ENCODE results near the gene CLRN2. TPM values are rescaled to one million over a fixed set of nuclear protein-coding genes. Genes with fewer than 3 reads are reported as not detected.
A peak's percentile ranks its signal among the peaks of the same experiment; 100 is the strongest.

The CLRN2 gene
- total and polyA plus RNA-seq, 2 of the 4 experiments (the other 2 are of a cell fraction) = not detected

DNA sequence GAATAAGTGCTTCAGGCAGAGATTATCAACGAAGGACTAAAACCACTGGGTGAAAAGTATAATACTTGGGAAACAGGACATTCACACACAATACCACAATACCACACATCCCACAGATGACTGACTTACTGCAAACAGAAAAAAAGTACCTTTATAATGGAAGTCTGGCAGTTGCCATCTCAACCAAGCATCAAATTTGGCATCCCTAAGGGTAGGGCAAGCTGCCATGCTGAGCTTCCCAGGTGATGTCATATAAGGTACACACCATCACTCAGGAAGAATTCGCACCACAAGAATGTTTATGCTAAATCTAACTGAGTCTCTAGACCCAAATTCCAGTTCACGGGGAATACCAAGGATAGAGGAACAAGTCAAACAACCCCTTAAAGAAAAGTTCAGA is 12.2 kb upstream of the CLRN2 start:
- Histone ChIP-seq H3K9me1 (ENCODE audit: insufficient read depth, low read length) (peaks cover 3% of the 10 kb centered on the region; the same call in 1 of the 2 replicates), H2BK120ac (ENCODE audit: low read depth, low read length) (no peak overlapping the region), H3K4ac (ENCODE audit: low read depth, low read length) (no peak overlapping the region), H3K56ac (ENCODE audit: extremely low read depth, insufficient read depth, low read length) (no peak overlapping the region), H3K36me3 (ENCODE audit: control insufficient read depth, insufficient read depth, low read length) (peaks cover 23% of the 10 kb centered on the region), H2AK5ac (ENCODE audit: low read depth, low read length) (no peak overlapping the region), H3K27me3 (ENCODE audit: control insufficient read depth, insufficient read depth, low read length) (no peaks in the 10 kb centered on the region), H4K91ac (ENCODE audit: insufficient read depth, low read depth, low read length) (no peak overlapping the region), H3K27ac (ENCODE audit: insufficient read depth, low read length) (no peak overlapping the region), H2AK9ac (replicated peaks; ENCODE audit: low read depth, low read length, poor library complexity) (no peak overlapping the region), H3K14ac (replicated peaks; ENCODE audit: low read depth, low read length) (no peak overlapping the region), H3K18ac (ENCODE audit: low read depth, low read length) (no peak overlapping the region), H3K79me1 (ENCODE audit: low read depth in 1 of 2, low read length in 2 of 2) (no peaks in the 10 kb centered on the region), H2BK15ac (ENCODE audit: low read depth, low read length) (no peak overlapping the region), H4K8ac (ENCODE audit: low read depth in 2 of 2, low read length in 2 of 2) (no peak overlapping the region), H2BK20ac (ENCODE audit: low read depth, low read length) (no peak overlapping the region), H3K9ac (ENCODE audit: low read depth, low read length) (no peak overlapping the region), H2BK5ac (ENCODE audit: low read depth, low read length, poor library complexity, severe bottlenecking) (no peak overlapping the region), H3K4me2 (ENCODE audit: low read depth, low read length) (no peak overlapping the region), H2AFZ (replicated peaks; ENCODE audit: low read length, poor library complexity) (no peak overlapping the region), H4K5ac (ENCODE audit: low read depth, low read length) (no peak overlapping the region), H3K9me3 (ENCODE audit: control insufficient read depth, insufficient read depth, low read length) (no peaks in the 10 kb centered on the region), H3K4me1 (ENCODE audit: control insufficient read depth, insufficient read depth, low read length) (peaks cover 2% of the 10 kb centered on the region; the same call in 1 of the 2 replicates), H4K20me1 (ENCODE audit: insufficient read depth, low read length) (no peaks in the 10 kb centered on the region), H3K4me3 (ENCODE audit: insufficient read depth, low read depth, low read length) (no peak overlapping the region), H3K23ac (ENCODE audit: low read depth, low read length) (no peak overlapping the region)
- DNase-seq = peak; percentile 48
- intact Hi-C loops (cut with micrococcal nuclease) = no loop called here
- CTCF ChIA-PET = no interaction called here
- no peak for ATAC-seq (ENCODE audit: low read depth)
- WGBS, 2 experiments (ENCODE audit: extremely low coverage in 2 of 2, insufficient read length in 1 of 2) = no CpG with 5 or more reads among the region's 3 CpGs
- in situ Hi-C loops (cut with MboI; ENCODE audit: low sequenced_read_pairs) = no loop called here
- dilution Hi-C loops (cut with HindIII; ENCODE audit: low sequenced_read_pairs, unreplicated experiment) = no loop called here
- POLR2A ChIA-PET (ENCODE audit: unreplicated experiment) = no interaction called here
- TF ChIP-seq, protein P1, sequence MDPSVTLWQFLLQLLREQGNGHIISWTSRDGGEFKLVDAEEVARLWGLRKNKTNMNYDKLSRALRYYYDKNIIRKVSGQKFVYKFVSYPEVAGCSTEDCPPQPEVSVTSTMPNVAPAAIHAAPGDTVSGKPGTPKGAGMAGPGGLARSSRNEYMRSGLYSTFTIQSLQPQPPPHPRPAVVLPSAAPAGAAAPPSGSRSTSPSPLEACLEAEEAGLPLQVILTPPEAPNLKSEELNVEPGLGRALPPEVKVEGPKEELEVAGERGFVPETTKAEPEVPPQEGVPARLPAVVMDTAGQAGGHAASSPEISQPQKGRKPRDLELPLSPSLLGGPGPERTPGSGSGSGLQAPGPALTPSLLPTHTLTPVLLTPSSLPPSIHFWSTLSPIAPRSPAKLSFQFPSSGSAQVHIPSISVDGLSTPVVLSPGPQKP (IDR thresholded peaks at IDR 0.05; ENCODE audit: borderline replicate concordance, low read depth, low read length) = no peak
- TF ChIP-seq FOS (IDR thresholded peaks at IDR 0.05; ENCODE audit: low read depth, low read length) (no peak), MXI1 (IDR thresholded peaks at IDR 0.05; ENCODE audit: borderline replicate concordance, low read depth, low read length) (no peak), MAZ (IDR thresholded peaks at IDR 0.05; ENCODE audit: borderline replicate concordance, low read depth, low read length) (no peak), CEBPB (IDR thresholded peaks at IDR 0.05; ENCODE audit: low read depth, low read length) (no peak), SMC3 (IDR thresholded peaks at IDR 0.05; ENCODE audit: low read depth, low read length) (no peak), POLR2A (IDR thresholded peaks at IDR 0.05; ENCODE audit: low read depth, low read length) (no peak), RFX5 (IDR thresholded peaks at IDR 0.05; ENCODE audit: low read depth, low read length) (no peak), CHD1 (IDR thresholded peaks at IDR 0.05; ENCODE audit: low read depth, low read length) (no peak), BHLHE40 (IDR thresholded peaks at IDR 0.05; ENCODE audit: low read depth, low read length) (no peak), NFE2L2 (IDR thresholded peaks at IDR 0.05; ENCODE audit: low read depth, low read length) (no peak), MAFK (IDR thresholded peaks at IDR 0.05; ENCODE audit: low read depth, low read length) (no peak), RAD21 (IDR thresholded peaks at IDR 0.05; ENCODE audit: low read length) (no peak), RCOR1 (IDR thresholded peaks at IDR 0.05; ENCODE audit: insufficient replicate concordance, low read length) (no peak)
- TF ChIP-seq, protein P2, sequence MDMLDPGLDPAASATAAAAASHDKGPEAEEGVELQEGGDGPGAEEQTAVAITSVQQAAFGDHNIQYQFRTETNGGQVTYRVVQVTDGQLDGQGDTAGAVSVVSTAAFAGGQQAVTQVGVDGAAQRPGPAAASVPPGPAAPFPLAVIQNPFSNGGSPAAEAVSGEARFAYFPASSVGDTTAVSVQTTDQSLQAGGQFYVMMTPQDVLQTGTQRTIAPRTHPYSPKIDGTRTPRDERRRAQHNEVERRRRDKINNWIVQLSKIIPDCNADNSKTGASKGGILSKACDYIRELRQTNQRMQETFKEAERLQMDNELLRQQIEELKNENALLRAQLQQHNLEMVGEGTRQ (IDR thresholded peaks at IDR 0.05; ENCODE audit: low read depth, low read length) = no peak
- TF ChIP-seq, protein P3, sequence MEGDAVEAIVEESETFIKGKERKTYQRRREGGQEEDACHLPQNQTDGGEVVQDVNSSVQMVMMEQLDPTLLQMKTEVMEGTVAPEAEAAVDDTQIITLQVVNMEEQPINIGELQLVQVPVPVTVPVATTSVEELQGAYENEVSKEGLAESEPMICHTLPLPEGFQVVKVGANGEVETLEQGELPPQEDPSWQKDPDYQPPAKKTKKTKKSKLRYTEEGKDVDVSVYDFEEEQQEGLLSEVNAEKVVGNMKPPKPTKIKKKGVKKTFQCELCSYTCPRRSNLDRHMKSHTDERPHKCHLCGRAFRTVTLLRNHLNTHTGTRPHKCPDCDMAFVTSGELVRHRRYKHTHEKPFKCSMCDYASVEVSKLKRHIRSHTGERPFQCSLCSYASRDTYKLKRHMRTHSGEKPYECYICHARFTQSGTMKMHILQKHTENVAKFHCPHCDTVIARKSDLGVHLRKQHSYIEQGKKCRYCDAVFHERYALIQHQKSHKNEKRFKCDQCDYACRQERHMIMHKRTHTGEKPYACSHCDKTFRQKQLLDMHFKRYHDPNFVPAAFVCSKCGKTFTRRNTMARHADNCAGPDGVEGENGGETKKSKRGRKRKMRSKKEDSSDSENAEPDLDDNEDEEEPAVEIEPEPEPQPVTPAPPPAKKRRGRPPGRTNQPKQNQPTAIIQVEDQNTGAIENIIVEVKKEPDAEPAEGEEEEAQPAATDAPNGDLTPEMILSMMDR (conservative IDR thresholded peaks at IDR 0.05; ENCODE audit: low read depth, low read length) = no peak
- BruUV-seq (replicated peaks) = no TSS peak
